ENCODE results near the gene PPL. TPM values are rescaled to one million over a fixed set of nuclear protein-coding genes. Genes with fewer than 3 reads are reported as not detected.
"Not testable (repeated sequence)": the region's sequence is repeated elsewhere in the genome, so short reads cannot be mapped to it uniquely, and the experiment has no call there.

The PPL gene
- total RNA-seq (2014; rRNA removed; shearing (Covaris generic); ENCODE audit: low replicate concordance), result 10.2 and 11.5 TPM in 2 replicates

GRCh38 chr16:4936991-4937781, at the start of gene PPL:
PPL (minus strand) TSS chr16:4937148; CDS start chr16:4937045, 103 bp downstream.
- peak; percentile 94 for DNase-seq (ENCODE audit: low read depth)
- in situ Hi-C loops (cut with HindIII; ENCODE audit: low pct_unique_long_range_greater_than_20kb, low sequenced_read_pairs), result no loop called here

- DNase-seq (ENCODE audit: low read depth), result no peak
- in situ Hi-C loops (cut with HindIII; ENCODE audit: low pct_unique_long_range_greater_than_20kb, low sequenced_read_pairs), result no loop called here
These were observed 47.4 kb upstream of the PPL start for GRCh38 chr16:4984174-4984990.

GRCh38 chr16:4982056-4982867, 45.3 kb upstream of the PPL start:
- in situ Hi-C loops (cut with HindIII; ENCODE audit: low pct_unique_long_range_greater_than_20kb, low sequenced_read_pairs), result no loop called here
- no peak for DNase-seq (ENCODE audit: low read depth)

- no peak for DNase-seq (ENCODE audit: low read depth)
- in situ Hi-C loops (cut with HindIII; ENCODE audit: low pct_unique_long_range_greater_than_20kb, low sequenced_read_pairs), result no loop called here
These were observed 44.5 kb upstream of the PPL start for GRCh38 chr16:4981473-4981872.

- in situ Hi-C loops (cut with HindIII; ENCODE audit: low pct_unique_long_range_greater_than_20kb, low sequenced_read_pairs), result no loop called here
- DNase-seq (ENCODE audit: low read depth), result no peak
These were observed 43.7 kb upstream of the PPL start for GRCh38 chr16:4980691-4981090.

- DNase-seq (ENCODE audit: low read depth), result no peak
- in situ Hi-C loops (cut with HindIII; ENCODE audit: low pct_unique_long_range_greater_than_20kb, low sequenced_read_pairs), result no loop called here
These were observed 43.0 kb upstream of the PPL start for GRCh38 chr16:4979736-4980660.

- in situ Hi-C loops (cut with HindIII; ENCODE audit: low pct_unique_long_range_greater_than_20kb, low sequenced_read_pairs), result no loop called here
- DNase-seq (ENCODE audit: low read depth), result no peak
These were observed 42.2 kb upstream of the PPL start for GRCh38 chr16:4979164-4979563.

- in situ Hi-C loops (cut with HindIII; ENCODE audit: low pct_unique_long_range_greater_than_20kb, low sequenced_read_pairs), result no loop called here
- no peak for DNase-seq (ENCODE audit: low read depth)
These were observed 39.7 kb upstream of the PPL start for GRCh38 chr16:4976611-4977145.

GRCh38 chr16:4976079-4976478, 39.1 kb upstream of the PPL start:
- DNase-seq (ENCODE audit: low read depth), result no peak
- in situ Hi-C loops (cut with HindIII; ENCODE audit: low pct_unique_long_range_greater_than_20kb, low sequenced_read_pairs), result no loop called here

- in situ Hi-C loops (cut with HindIII; ENCODE audit: low pct_unique_long_range_greater_than_20kb, low sequenced_read_pairs), result no loop called here
- no peak for DNase-seq (ENCODE audit: low read depth)
These were observed 36.1 kb upstream of the PPL start for GRCh38 chr16:4972938-4973587.

GRCh38 chr16:4970010-4970409, 33.1 kb upstream of the PPL start:
- DNase-seq (ENCODE audit: low read depth), result no peak
- in situ Hi-C loops (cut with HindIII; ENCODE audit: low pct_unique_long_range_greater_than_20kb, low sequenced_read_pairs), result no loop called here

- in situ Hi-C loops (cut with HindIII; ENCODE audit: low pct_unique_long_range_greater_than_20kb, low sequenced_read_pairs), result no loop called here
These were observed 32.0 kb upstream of the PPL start for GRCh38 chr16:4968879-4969483.

GRCh38 chr16:4968278-4968677, 31.3 kb upstream of the PPL start:
- in situ Hi-C loops (cut with HindIII; ENCODE audit: low pct_unique_long_range_greater_than_20kb, low sequenced_read_pairs); DNase-seq (ENCODE audit: low read depth): not testable (repeated sequence)

More at GRCh38 chr16:4968879-4969483, 32.0 kb upstream of the PPL start:
- no peak for DNase-seq (ENCODE audit: low read depth)

GRCh38 chr16:4966736-4967453, 29.9 kb upstream of the PPL start:
- in situ Hi-C loops (cut with HindIII; ENCODE audit: low pct_unique_long_range_greater_than_20kb, low sequenced_read_pairs), result no loop called here
- DNase-seq (ENCODE audit: low read depth), result no peak

- in situ Hi-C loops (cut with HindIII; ENCODE audit: low pct_unique_long_range_greater_than_20kb, low sequenced_read_pairs); DNase-seq (ENCODE audit: low read depth): not testable (repeated sequence)
These were observed 26.6 kb upstream of the PPL start for GRCh38 chr16:4963527-4963926.

- DNase-seq (ENCODE audit: low read depth), result no peak
- in situ Hi-C loops (cut with HindIII; ENCODE audit: low pct_unique_long_range_greater_than_20kb, low sequenced_read_pairs), result no loop called here
These were observed 25.8 kb upstream of the PPL start for GRCh38 chr16:4962716-4963115.
